GM12878 (cell line): ENCODE results near the gene ARMC2. TPM values are rescaled to one million over a fixed set of nuclear protein-coding genes. Genes with fewer than 3 reads are reported as not detected.

ENCODE experiments used
- ATAC-seq: fragments of 200-7000 bp; cut with Tn5 transposase; 3 replicates; pipeline ENCODE4 v1.9.1; 2020; ENCODE audit warnings: mild to moderate bottlenecking, moderate library complexity
- BruUV-seq: library from RNA; stranded (reverse); fragments of 400-500 nt; replicated peaks from 2 replicates; lab custom pipeline; 2021; lab: Mats Ljungman, UMichigan
- CTCF ChIA-PET: fragments of 300-600 bp; sonication (Branson Sonifier 250); formaldehyde crosslinking; extraction: SDS; loops from one replicate; lab custom pipeline; 2021; ENCODE audit warnings: inconsistent platforms; lab: Yijun Ruan, JAX
- POLR2A ChIA-PET: fragments of 350-600 bp; formaldehyde crosslinking; extraction: SDS; loops from one replicate; lab custom pipeline; 2021; ENCODE audit warnings: inconsistent platforms; lab: Charles Lee
- RAD21 ChIA-PET: fragments of 300-600 bp; sonication (Branson Sonifier 250); formaldehyde crosslinking; loops from one replicate; lab custom pipeline; 2023; ENCODE audit warnings: antibody characterized with exemption; ENCODE audit not compliant: unreplicated experiment; lab: Charles Lee
- SMC1A ChIA-PET: fragments of 300-600 bp; sonication (Branson Sonifier 250); formaldehyde crosslinking; loops from one replicate; lab custom pipeline; 2023; ENCODE audit not compliant: unreplicated experiment, uncharacterized antibody; lab: Charles Lee
- DNase-seq: peaks from one replicate; pipeline ENCODE4 v3.0.0-alpha.2; 2011; ENCODE audit warnings: low read depth, low spot score
- FAIRE-seq: peaks from 3 replicates; lab custom pipeline; 2011; peaks lifted over from hg19 to GRCh38; lab: Jason Lieb, UNC
- H2AFZ ChIP-seq: 2 replicates; pipeline ENCODE4 v1.6.0; 2011; ENCODE audit warnings: low read depth, low read length, control low read depth; ENCODE audit not compliant: control insufficient read depth
- H3K27ac ChIP-seq: 2 replicates; pipeline ENCODE4 v1.5.1; 2011; ENCODE audit warnings: control low read depth; ENCODE audit not compliant: control insufficient read depth, insufficient read depth
- H3K27me3 ChIP-seq, 2 experiments: replicated peaks in 1 of 2; 2 replicates each; pipeline versions ENCODE4 v1.6.0 to v1.6.1; 2011; ENCODE audit warnings: low read length in 1 of 2; ENCODE audit not compliant: control insufficient read depth in 2 of 2, insufficient read depth in 2 of 2
- H3K36me3 ChIP-seq, 2 experiments: 2 replicates each; pipeline ENCODE4 v1.5.1; 2011; ENCODE audit warnings: low read length in 1 of 2; ENCODE audit not compliant: control insufficient read depth in 2 of 2, insufficient read depth in 2 of 2
- H3K4me1 ChIP-seq: 2 replicates; pipeline ENCODE4 v1.6.1; 2011; ENCODE audit warnings: mild to moderate bottlenecking, low read length, moderate library complexity, mixed read lengths; ENCODE audit not compliant: control insufficient read depth, insufficient read depth
- H3K4me2 ChIP-seq: 2 replicates; pipeline ENCODE4 v1.6.0; 2011; ENCODE audit warnings: control low read depth; ENCODE audit not compliant: control insufficient read depth, insufficient read depth
- H3K4me3 ChIP-seq: fragments of 200-600 bp; sonication (generic); 2 replicates; pipeline ENCODE4 v1.5.1; 2016
- H3K79me2 ChIP-seq: 2 replicates; pipeline ENCODE4 v1.6.0; 2011; ENCODE audit warnings: low read length; ENCODE audit not compliant: control insufficient read depth, insufficient read depth
- H3K9ac ChIP-seq: 2 replicates; pipeline ENCODE4 v1.8.0; 2011; ENCODE audit warnings: low read length, control low read depth, mixed read lengths; ENCODE audit not compliant: control insufficient read depth, insufficient read depth
- H3K9me3 ChIP-seq: replicated peaks from 3 replicates; pipeline ENCODE4 v1.5.1; 2011; ENCODE audit warnings: mild to moderate bottlenecking, low read length; ENCODE audit not compliant: control insufficient read depth, insufficient read depth
- H4K20me1 ChIP-seq: 2 replicates; pipeline ENCODE4 v1.6.0; 2011; ENCODE audit not compliant: control insufficient read depth, insufficient read depth
- BCL11A ChIP-seq: IDR thresholded peaks from 2 replicates; pipeline ENCODE4 v1.6.1; 2011; ENCODE audit warnings: low read depth, low read length
- CHD4 ChIP-seq: fragments of 200-600 bp; sonication (generic); IDR thresholded peaks from 2 replicates; pipeline ENCODE4 v1.6.1; 2016; ENCODE audit warnings: mild to moderate bottlenecking
- DPF2 ChIP-seq: fragments of 450-650 bp; IDR thresholded peaks from 2 replicates; pipeline ENCODE4 v1.6.1; 2017; ENCODE audit warnings: mild to moderate bottlenecking
- GATAD2B ChIP-seq: fragments of 450-650 bp; conservative IDR thresholded peaks from 2 replicates; pipeline ENCODE4 v1.6.1; 2017; ENCODE audit warnings: low read depth, mild to moderate bottlenecking, moderate library complexity
- HDGF ChIP-seq: fragments of 450-650 bp; IDR thresholded peaks from 2 replicates; pipeline ENCODE4 v1.6.1; 2016; ENCODE audit warnings: antibody characterized with exemption
- IKZF1 ChIP-seq: fragments of 450-650 bp; conservative IDR thresholded peaks from 2 replicates; pipeline ENCODE4 v1.6.1; 2017; ENCODE audit warnings: antibody characterized with exemption, mild to moderate bottlenecking
- JUND ChIP-seq: IDR thresholded peaks from 2 replicates; pipeline ENCODE4 v1.6.1; 2012; ENCODE audit warnings: low read depth, mild to moderate bottlenecking, low read length, improper control_type of control experiment, moderate library complexity
- MYB ChIP-seq: fragments of 150-350 bp; IDR thresholded peaks from 2 replicates; pipeline ENCODE4 v1.6.1; 2014; ENCODE audit warnings: mild to moderate bottlenecking, low read depth, low read length, borderline replicate concordance
- MYC ChIP-seq: IDR thresholded peaks from 2 replicates; pipeline ENCODE4 v1.6.1; 2011; ENCODE audit warnings: mild to moderate bottlenecking, low read length, moderate library complexity, inconsistent platforms; ENCODE audit not compliant: insufficient read depth, insufficient replicate concordance, insufficient read length, severe bottlenecking
- NFYB ChIP-seq: IDR thresholded peaks from 2 replicates; pipeline ENCODE4 v1.6.1; 2011; ENCODE audit warnings: low read depth, mild to moderate bottlenecking, low read length, improper control_type of control experiment, moderate library complexity; ENCODE audit not compliant: insufficient read depth
- PAX5 ChIP-seq: IDR thresholded peaks from 2 replicates; pipeline ENCODE4 v1.6.1; 2011; ENCODE audit warnings: low read depth, low read length, borderline replicate concordance
- RCOR1 ChIP-seq: conservative IDR thresholded peaks from 2 replicates; pipeline ENCODE4 v1.6.1; 2012; ENCODE audit warnings: low read depth, low read length, improper control_type of control experiment
- RELA ChIP-seq: fragments of 450-650 bp; IDR thresholded peaks from 2 replicates; pipeline ENCODE4 v1.8.0; 2014; ENCODE audit warnings: borderline replicate concordance; ENCODE audit not compliant: partially characterized antibody
- SMARCA5 ChIP-seq: fragments of 450-650 bp; IDR thresholded peaks from 2 replicates; pipeline ENCODE4 v1.6.1; 2017; ENCODE audit warnings: mild to moderate bottlenecking
- SMC3 ChIP-seq: IDR thresholded peaks from 2 replicates; pipeline ENCODE4 v1.6.1; 2011; ENCODE audit warnings: low read length, improper control_type of control experiment, borderline replicate concordance
- STAT3 ChIP-seq: IDR thresholded peaks from 2 replicates; pipeline ENCODE4 v1.6.1; 2011; ENCODE audit warnings: low read depth, low read length, improper control_type of control experiment
- TCF12 ChIP-seq: IDR thresholded peaks from 2 replicates; pipeline ENCODE4 v1.6.1; 2011; ENCODE audit warnings: low read depth, mild to moderate bottlenecking, low read length
- USF2 ChIP-seq: IDR thresholded peaks from 2 replicates; pipeline ENCODE4 v1.6.1; 2011; ENCODE audit warnings: low read depth, low read length, improper control_type of control experiment, borderline replicate concordance
- WRNIP1 ChIP-seq: IDR thresholded peaks from 2 replicates; pipeline ENCODE4 v1.6.1; 2011; ENCODE audit warnings: low read depth, low read length, improper control_type of control experiment, borderline replicate concordance
- ZBED1 ChIP-seq: IDR thresholded peaks from 2 replicates; pipeline ENCODE4 v1.6.1; 2016; ENCODE audit warnings: borderline replicate concordance
- ZNF274 ChIP-seq: IDR thresholded peaks from one replicate; pipeline ENCODE4 v1.8.0; 2011; ENCODE audit not compliant: insufficient read length, insufficient read depth
- WGBS: methylation state at CpG from one replicate; pipeline ENCODE4 v1.1.6; 2016; ENCODE audit warnings: low lambda C conversion rate; ENCODE audit not compliant: insufficient replicate concordance, insufficient coverage; ENCODE audit errors: missing lambda C conversion rate; 5-methylcytosine and 5-hydroxymethylcytosine counted together
- in situ Hi-C: fragments of 300-500 bp; cut with MboI; formaldehyde crosslinking; loops from 9 replicates; pipeline ENCODE4 v1.14.3; 2018; ENCODE audit warnings: mixed read lengths
- intact Hi-C: fragments of 100-400 bp; cut with micrococcal nuclease; formaldehyde crosslinking; loops from one replicate; pipeline ENCODE4 v1.14.2; 2022; ENCODE audit not compliant: unreplicated experiment
- polyA plus RNA-seq, 11 experiments: library from polyadenylated mRNA; depleted of rRNA in 4 of 11; unstranded in 6 of 11; stranded (reverse) in 5 of 11; fragments of >200 nt; fragmentation: Nextera tagmentation in 4 of 11; fragmentation: Illumina TruSeq in 1 of 11; extraction: Ambion mirVana in 4 of 11; extraction: Trizol in 1 of 11; gene quantifications; 1 replicate in 1 of 11; 2 replicates in 10 of 11; pipeline versions ENCODE4 v1.2.1 to v1.2.3, GENCODE V29; 2011 to 2016; ENCODE audit warnings: inconsistent platforms in 2 of 11, missing spikeins in 2 of 11, low read depth in 1 of 11
- total RNA-seq, 4 experiments: library from RNA; depleted of rRNA in 3 of 4; stranded (reverse); fragments of >200 nt in 3 of 4; fragmentation: Illumina TruSeq in 1 of 4; extraction: Trizol in 1 of 4; gene quantifications; 2 replicates each; pipeline versions ENCODE4 v1.2.1 to v1.2.3, GENCODE V29; 2013 to 2021

The ARMC2 gene
- total and polyA plus RNA-seq, 10 of the 15 experiments (the other 5 are each of a cell fraction or from before 2014, with no cell fraction given): 0.06 to 0.33 (median 0.21) TPM; not detected in 5

GRCh38 chr6:108809211-108809610 lies 39.0 kb upstream of the ARMC2 start:
- FAIRE-seq (no peak), ATAC-seq (no peak)
- no peak overlapping the region for H2AFZ ChIP-seq
- H3K4me2 ChIP-seq: no peak overlapping the region
- SMC1A ChIA-PET: no interaction called here
- no peaks in the 10 kb centered on the region for H3K36me3 ChIP-seq
- RAD21 ChIA-PET: no interaction called here
- no peak overlapping the region for H3K9ac ChIP-seq
- BruUV-seq: no TSS peak
- WGBS: 26% methylated on average over 2 of the region's 2 CpGs
- CTCF ChIA-PET: no interaction called here
- no peaks in the 10 kb centered on the region for H3K9me3 ChIP-seq
- H3K4me3 ChIP-seq: no peak overlapping the region
- in situ Hi-C loops: no loop called here
- TF ChIP-seq TCF12 (no peak), STAT3 (no peak), JUND (no peak), USF2 (no peak), PAX5 (no peak), SMARCA5 (no peak)
- TF ChIP-seq, all 136 proteins: peak for 0
- Histone ChIP-seq H4K20me1 (no peaks in the 10 kb centered on the region), H3K27me3 (no peaks in the 10 kb centered on the region), H3K27ac (no peak overlapping the region), H3K79me2 (no peaks in the 10 kb centered on the region), H3K4me1 (peaks cover 12% of the 10 kb centered on the region)
- DNase-seq: no peak
- POLR2A ChIA-PET: no interaction called here
- intact Hi-C loops: no loop called here

- no peaks in the 10 kb centered on the region for H3K36me3 ChIP-seq
- intact Hi-C loops: no loop called here
- H3K79me2 ChIP-seq: no peaks in the 10 kb centered on the region
- H3K4me3 ChIP-seq: no peak overlapping the region
- no peak overlapping the region for H3K27ac ChIP-seq
- no peak overlapping the region for H3K9ac ChIP-seq
- CTCF ChIA-PET: interaction anchor here (0.6 kb wide), 1 partner anchor 26 kb away, joined by 4 read pairs; no protein-coding TSS in a partner anchor
- H3K27me3 ChIP-seq: no peaks in the 10 kb centered on the region
- SMC1A ChIA-PET: interaction anchor here (1.4 kb wide), 1 partner anchor 270 kb away, joined by 4 read pairs; no protein-coding TSS in a partner anchor
- no peaks in the 10 kb centered on the region for H4K20me1 ChIP-seq
- H3K4me2 ChIP-seq: no peak overlapping the region
- POLR2A ChIA-PET: no interaction called here
- RAD21 ChIA-PET: no interaction called here
- no peak overlapping the region for H2AFZ ChIP-seq
- no peak for DNase-seq
- no peaks in the 10 kb centered on the region for H3K9me3 ChIP-seq
- 33% methylated on average over 1 of the region's 1 CpG for WGBS
- H3K4me1 ChIP-seq: peaks cover 11% of the 10 kb centered on the region
- no peak for TF ChIP-seq WRNIP1
- TF ChIP-seq HDGF: no peak
- TF ChIP-seq CHD4: no peak
- TF ChIP-seq IKZF1: no peak
- TF ChIP-seq MYB: no peak
- no peak for TF ChIP-seq RELA
- no peak for TF ChIP-seq RCOR1
- TF ChIP-seq NFYB: no peak
- no peak for TF ChIP-seq BCL11A
- TF ChIP-seq ZBED1: no peak
- TF ChIP-seq GATAD2B: no peak
- no peak for TF ChIP-seq DPF2
- TF ChIP-seq MYC: no peak
- no peak for TF ChIP-seq ZNF274
- TF ChIP-seq SMC3: no peak
- no peak for FAIRE-seq
- no peak for ATAC-seq
- in situ Hi-C loops: no loop called here
- BruUV-seq: no TSS peak
Measured at GRCh38 chr6:108810057-108810643, 38.1 kb upstream of the ARMC2 start.
